Activated CD8-positive, alpha-beta memory T cell treated with anti-CD3 and anti-CD28 coated beads for 1 hour (primary cell): Measurements from ENCODE around the gene PIGZ.
A peak's percentile ranks its signal among the peaks of the same experiment; 100 is the strongest.

ENCODE experiments used
- DNase-seq, 2 donors: peaks; one replicate each; pipeline ENCODE4 v3.0.0-alpha.2; 2020; ENCODE audit warnings: low read depth in 1 of 2; ENCODE audit errors: extremely low read depth in 1 of 2

PIGZ gene

DNA sequence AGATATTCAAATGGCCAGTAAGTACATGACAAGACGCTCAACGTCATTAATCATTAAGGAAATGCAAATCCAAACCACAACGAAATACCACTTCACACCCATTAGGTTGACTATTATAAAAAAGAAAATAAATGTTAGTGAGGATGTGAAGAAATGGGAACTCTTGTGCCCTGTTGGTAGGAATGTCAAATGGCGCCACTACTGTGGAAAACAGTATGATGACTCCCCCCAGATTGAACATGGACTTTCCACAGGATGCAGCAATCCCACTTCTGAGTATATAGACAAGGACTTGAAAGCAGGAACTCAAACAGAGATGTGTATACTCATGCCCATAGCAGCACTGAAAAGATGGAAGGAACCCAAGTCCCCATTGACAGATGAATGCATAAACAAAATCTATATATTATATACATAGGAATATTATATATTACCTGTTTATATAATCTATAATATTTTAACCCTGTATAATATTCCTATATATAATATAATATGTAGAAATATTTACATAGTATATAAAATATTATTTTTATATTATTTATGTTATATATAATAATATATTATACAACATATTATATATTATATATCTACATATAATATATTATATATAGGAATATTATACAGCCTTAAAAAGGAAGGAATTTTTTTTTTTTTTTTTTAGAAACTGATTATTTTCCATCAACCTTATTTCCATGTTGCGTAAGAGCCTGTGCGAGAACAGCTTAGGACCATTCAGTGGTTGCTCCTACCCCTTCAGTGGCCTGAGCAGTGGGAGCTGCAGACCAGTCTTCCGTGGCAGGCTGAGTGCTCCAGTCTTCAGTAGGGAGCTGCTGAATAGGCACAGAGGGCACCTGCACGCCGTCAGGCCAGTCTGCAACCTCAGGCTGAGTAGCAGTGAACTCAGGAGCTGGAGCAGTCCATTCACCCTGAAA, 17.6 kb upstream of the PIGZ start:
- DNase-seq: no peak

GRCh38 chr3:196985298-196985697, 16.7 kb upstream of the PIGZ start:
- no peak for DNase-seq

GRCh38 chr3:196983186-196983585, 14.6 kb upstream of the PIGZ start:
- DNase-seq: no peak

- DNase-seq: no peak
Observed at GRCh38 chr3:196981657-196982056, 13.0 kb upstream of the PIGZ start.

- no peak for DNase-seq
Observed at GRCh38 chr3:196979545-196979944, 10.9 kb upstream of the PIGZ start.

- no peak for DNase-seq
Observed at GRCh38 chr3:196976941-196977340, 8.3 kb upstream of the PIGZ start.

- no peak for DNase-seq
Observed at GRCh38 chr3:196975349-196975748, 6.7 kb upstream of the PIGZ start.

GRCh38 chr3:196974661-196975060, 6.0 kb upstream of the PIGZ start:
- no peak for DNase-seq

- DNase-seq: no peak
Observed at GRCh38 chr3:196971094-196971698, 2.6 kb upstream of the PIGZ start.

GRCh38 chr3:196970547-196971093, 2.0 kb upstream of the PIGZ start:
- no peak for DNase-seq

DNA sequence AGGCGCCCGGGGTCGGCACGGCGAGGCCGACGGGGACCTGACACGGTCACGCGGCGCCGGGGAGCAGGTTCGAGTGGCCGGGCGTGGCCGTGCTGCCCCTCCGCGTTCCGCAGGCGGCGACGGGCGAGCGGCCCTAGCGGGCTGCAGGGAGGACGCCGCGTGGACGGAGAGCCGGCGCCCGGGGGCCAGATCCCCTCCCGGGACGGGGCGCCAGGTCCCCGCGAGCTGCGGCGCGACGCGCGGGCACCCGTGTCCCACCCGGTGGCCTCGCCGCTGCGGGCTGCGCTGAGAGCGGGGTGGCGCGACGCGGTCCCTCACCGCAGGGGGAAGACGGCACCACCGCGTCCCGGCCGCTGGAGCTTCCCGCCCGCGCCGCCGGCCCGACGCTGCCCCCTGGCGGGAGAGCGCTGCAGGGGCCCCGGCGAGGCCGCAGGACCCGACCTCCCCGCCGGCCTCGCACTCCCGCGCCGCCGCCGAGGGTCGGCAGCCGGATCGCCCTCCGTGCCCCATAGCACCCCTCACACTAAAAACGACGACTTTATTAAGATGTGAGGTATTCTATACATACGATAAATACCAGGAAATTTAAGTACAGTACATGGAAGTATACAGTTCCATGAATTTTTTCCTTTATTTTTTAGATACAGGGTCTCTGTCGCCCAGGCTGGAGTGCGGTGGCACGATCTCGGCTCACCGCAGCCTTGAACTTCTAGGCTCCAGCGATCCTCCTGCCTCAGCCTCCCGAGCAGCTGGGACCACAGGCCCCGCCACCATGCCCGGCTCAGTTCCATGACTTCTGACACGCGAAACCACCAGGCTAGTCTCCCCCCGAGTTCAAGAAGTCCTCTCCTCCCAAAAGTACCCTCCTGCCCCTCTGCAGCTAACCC, 1.3 kb upstream of the PIGZ start:
- DNase-seq: peak in 1 of 2 donors; percentile 57

DNA sequence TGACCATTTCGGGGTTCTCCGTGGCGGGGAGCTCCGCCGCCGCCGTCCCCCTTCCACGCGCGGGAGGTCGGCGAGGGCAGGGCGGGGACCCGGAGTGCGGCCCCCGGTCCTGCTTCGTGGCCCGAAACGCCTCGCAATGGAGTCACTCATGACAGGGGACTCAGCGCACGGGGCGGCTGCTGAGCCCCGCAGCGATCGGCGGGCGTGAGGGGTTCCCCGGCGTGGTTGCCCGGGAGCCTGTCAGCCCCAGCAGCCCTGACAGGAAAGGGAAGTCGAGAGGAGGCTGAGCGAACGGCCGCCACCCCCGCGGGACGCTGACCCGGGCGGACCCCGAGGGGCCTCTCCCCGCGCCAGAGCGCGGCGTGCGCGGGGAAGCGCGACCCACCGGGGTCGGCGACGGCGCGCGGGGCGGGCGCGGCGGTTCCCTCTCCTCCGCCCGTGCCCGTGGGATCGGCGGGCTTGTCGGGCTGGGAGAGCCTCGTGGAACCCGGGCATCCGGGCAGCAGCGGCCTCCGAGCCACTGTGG, 564 bp upstream of the PIGZ start:
- DNase-seq: peak in 1 of 2 donors; percentile 19

- no peak for DNase-seq
Observed at GRCh38 chr3:196967412-196968232, 1.0 kb downstream of the PIGZ start.

- no peak for DNase-seq
Observed at GRCh38 chr3:196966526-196967401, 1.9 kb downstream of the PIGZ start.

DNA sequence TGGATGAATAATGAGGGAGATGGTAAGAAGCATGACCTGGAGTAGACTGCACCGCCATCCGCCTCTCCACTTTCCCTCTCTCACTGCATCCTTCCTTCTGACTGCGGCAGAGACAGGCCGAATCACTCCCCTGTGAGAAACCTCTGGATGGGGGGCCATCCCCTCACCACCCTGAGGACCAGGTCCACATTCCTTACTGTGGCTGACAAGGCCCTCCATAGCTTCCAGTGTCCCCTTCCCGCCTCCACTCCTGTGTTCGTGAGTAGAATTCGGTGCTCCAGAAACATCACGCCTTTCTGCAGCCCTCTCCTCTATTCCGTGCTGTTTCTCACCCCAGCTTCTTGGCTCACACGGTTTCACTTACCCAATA, 2.8 kb downstream of the PIGZ start:
- no peak for DNase-seq

- DNase-seq: no peak
Observed at GRCh38 chr3:196965112-196965803, 3.4 kb downstream of the PIGZ start.

DNA sequence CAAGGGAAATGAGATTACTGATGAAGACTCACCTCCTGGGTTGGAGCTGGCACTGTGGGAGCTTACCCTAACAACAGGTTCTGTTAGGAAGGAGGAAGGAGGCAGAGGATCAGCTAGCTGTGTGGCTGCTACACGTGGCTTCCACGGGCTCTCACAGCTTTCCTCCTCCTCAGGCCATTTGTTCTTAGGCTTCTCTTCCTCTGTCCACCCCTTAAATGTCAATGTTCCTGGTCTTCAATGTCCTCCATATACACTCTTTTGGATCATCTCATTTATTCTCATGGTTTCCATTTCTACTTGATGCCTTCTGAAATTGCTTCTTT, 5.0 kb downstream of the PIGZ start:
- DNase-seq: no peak

GRCh38 chr3:196962930-196963630, 5.6 kb downstream of the PIGZ start:
- DNase-seq: no peak
